Measurements from ENCODE around the gene CAMK1D. TPM values are rescaled to one million over a fixed set of nuclear protein-coding genes. Genes with fewer than 3 reads are reported as not detected.

CAMK1D gene
- total RNA-seq, 1 donor from 2014 or later, result 58.8 TPM

- peaks cover 56% of the 10 kb centered on the region for H3K4me1 Mint-ChIP-seq
- H3K27ac Mint-ChIP-seq, result no peak overlapping the region
- intact Hi-C loops (cut with micrococcal nuclease), result no loop called here
- TF ChIP-seq, protein P1, sequence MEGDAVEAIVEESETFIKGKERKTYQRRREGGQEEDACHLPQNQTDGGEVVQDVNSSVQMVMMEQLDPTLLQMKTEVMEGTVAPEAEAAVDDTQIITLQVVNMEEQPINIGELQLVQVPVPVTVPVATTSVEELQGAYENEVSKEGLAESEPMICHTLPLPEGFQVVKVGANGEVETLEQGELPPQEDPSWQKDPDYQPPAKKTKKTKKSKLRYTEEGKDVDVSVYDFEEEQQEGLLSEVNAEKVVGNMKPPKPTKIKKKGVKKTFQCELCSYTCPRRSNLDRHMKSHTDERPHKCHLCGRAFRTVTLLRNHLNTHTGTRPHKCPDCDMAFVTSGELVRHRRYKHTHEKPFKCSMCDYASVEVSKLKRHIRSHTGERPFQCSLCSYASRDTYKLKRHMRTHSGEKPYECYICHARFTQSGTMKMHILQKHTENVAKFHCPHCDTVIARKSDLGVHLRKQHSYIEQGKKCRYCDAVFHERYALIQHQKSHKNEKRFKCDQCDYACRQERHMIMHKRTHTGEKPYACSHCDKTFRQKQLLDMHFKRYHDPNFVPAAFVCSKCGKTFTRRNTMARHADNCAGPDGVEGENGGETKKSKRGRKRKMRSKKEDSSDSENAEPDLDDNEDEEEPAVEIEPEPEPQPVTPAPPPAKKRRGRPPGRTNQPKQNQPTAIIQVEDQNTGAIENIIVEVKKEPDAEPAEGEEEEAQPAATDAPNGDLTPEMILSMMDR (IDR thresholded peaks at IDR 0.05), result no peak
- H3K27me3 Mint-ChIP-seq, result no peaks in the 10 kb centered on the region
- ATAC-seq (ENCODE audit: low read depth), result no peak
- CTCF ChIA-PET, result no interaction called here
- no peak for DNase-seq
- H3K4me3 Mint-ChIP-seq, result no peak overlapping the region
- POLR2A ChIA-PET, result no interaction called here
- H3K9me3 Mint-ChIP-seq, result no peaks in the 10 kb centered on the region
- H3K36me3 Mint-ChIP-seq (ENCODE audit: low read depth), result peaks cover 16% of the 10 kb centered on the region
Measured at GRCh38 chr10:12470719-12471118, 121.4 kb downstream of the CAMK1D start.

GRCh38 chr10:12471135-12471534 is 121.8 kb downstream of the CAMK1D start:
- CTCF ChIA-PET, result no interaction called here
- H3K4me1 Mint-ChIP-seq, result peaks cover 54% of the 10 kb centered on the region
- TF ChIP-seq, protein P1 (IDR thresholded peaks at IDR 0.05), result no peak
- no peak overlapping the region for H3K27ac Mint-ChIP-seq
- ATAC-seq (ENCODE audit: low read depth) (no peak), DNase-seq (no peak)
- intact Hi-C loops (cut with micrococcal nuclease), result no loop called here
- H3K36me3 Mint-ChIP-seq (ENCODE audit: low read depth), result peaks cover 16% of the 10 kb centered on the region
- H3K27me3 Mint-ChIP-seq, result no peaks in the 10 kb centered on the region
- no peak overlapping the region for H3K4me3 Mint-ChIP-seq
- no peaks in the 10 kb centered on the region for H3K9me3 Mint-ChIP-seq
- POLR2A ChIA-PET, result no interaction called here

DNA sequence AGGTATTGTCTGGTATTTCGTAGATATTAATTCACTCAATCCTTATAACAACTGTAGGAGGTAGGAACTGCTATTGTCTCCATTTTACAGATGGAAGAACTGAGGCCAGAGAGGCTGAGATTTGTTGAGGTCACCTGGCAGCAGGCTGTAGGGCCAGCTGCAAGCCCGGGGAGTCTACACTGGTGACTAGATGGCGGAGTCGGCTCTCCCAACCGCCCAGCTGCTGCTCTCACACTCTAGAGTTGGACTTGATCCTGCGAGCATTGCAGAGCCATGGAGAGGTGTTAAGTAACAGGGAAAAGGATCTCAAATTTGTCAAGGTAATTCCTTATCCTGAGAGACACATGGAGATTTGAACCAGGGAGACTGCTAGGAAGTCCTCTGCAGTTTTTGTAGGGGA is 124.1 kb downstream of the CAMK1D start:
- Mint-ChIP-seq H3K9me3 (no peaks in the 10 kb centered on the region), H3K4me1 (peaks cover 45% of the 10 kb centered on the region), H3K27ac (no peak overlapping the region), H3K27me3 (no peaks in the 10 kb centered on the region), H3K4me3 (no peak overlapping the region), H3K36me3 (ENCODE audit: low read depth) (peaks cover 31% of the 10 kb centered on the region)
- CTCF ChIA-PET, result no interaction called here
- POLR2A ChIA-PET, result no interaction called here
- DNase-seq, result no peak
- TF ChIP-seq, protein P1 (IDR thresholded peaks at IDR 0.05), result no peak
- ATAC-seq (ENCODE audit: low read depth), result no peak
- intact Hi-C loops (cut with micrococcal nuclease), result no loop called here

GRCh38 chr10:12474727-12475412 is 125.5 kb downstream of the CAMK1D start:
- DNase-seq, result no peak
- intact Hi-C loops (cut with micrococcal nuclease), result no loop called here
- Mint-ChIP-seq H3K9me3 (no peaks in the 10 kb centered on the region), H3K36me3 (ENCODE audit: low read depth) (peaks cover 37% of the 10 kb centered on the region), H3K27me3 (no peaks in the 10 kb centered on the region), H3K4me3 (no peak overlapping the region), H3K4me1 (peaks cover 46% of the 10 kb centered on the region), H3K27ac (no peak overlapping the region)
- ChIA-PET POLR2A (no interaction called here), CTCF (no interaction called here)
- ATAC-seq (ENCODE audit: low read depth), result no peak
- TF ChIP-seq, protein P1 (IDR thresholded peaks at IDR 0.05), result no peak

DNA sequence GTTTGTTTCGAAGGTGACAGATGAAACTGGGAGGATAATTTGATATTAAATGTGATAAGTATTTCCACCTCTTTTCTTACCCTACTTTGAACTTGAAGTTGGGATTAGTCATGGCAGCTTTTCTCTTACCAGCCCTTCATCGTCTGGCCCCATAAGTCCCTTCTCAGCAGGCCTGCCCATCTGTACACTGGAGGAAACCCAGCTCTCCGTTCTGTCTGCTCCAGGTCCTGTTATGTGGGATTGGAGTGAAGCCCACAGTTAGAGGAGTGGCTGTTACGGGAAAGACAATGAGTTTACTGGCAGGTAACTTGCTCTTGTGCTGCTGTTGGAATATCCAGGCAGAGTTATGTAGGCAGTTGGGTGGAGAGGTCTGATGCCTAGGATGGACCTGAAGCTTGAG is 127.3 kb downstream of the CAMK1D start:
- Mint-ChIP-seq H3K9me3 (peaks cover 6% of the 10 kb centered on the region), H3K27me3 (no peaks in the 10 kb centered on the region), H3K27ac (no peak overlapping the region), H3K36me3 (ENCODE audit: low read depth) (peaks cover 45% of the 10 kb centered on the region), H3K4me3 (no peak overlapping the region), H3K4me1 (peaks cover 50% of the 10 kb centered on the region)
- DNase-seq (no peak), ATAC-seq (ENCODE audit: low read depth) (no peak)
- intact Hi-C loops (cut with micrococcal nuclease), result no loop called here
- TF ChIP-seq, protein P1 (IDR thresholded peaks at IDR 0.05), result no peak
- ChIA-PET CTCF (no interaction called here), POLR2A (interaction anchor here (0.6 kb wide), 1 partner anchor 13 kb away, joined by 8 read pairs; no protein-coding TSS in a partner anchor)

All from activated B cell treated with CpG ODN at 0.5 μM for 24 hours (primary cell).